Measurements from ENCODE around the gene TCF20.

The TCF20 gene

GRCh38 chr22:42281706-42282251 lies 11.3 kb upstream of the TCF20 start:
- DNase-seq, result no peak

GRCh38 chr22:42281284-42281683 lies 10.8 kb upstream of the TCF20 start:
- DNase-seq, result no peak

- no peak for DNase-seq
Measured at GRCh38 chr22:42280836-42281235, 10.4 kb upstream of the TCF20 start.

GRCh38 chr22:42280140-42280539 lies 9.7 kb upstream of the TCF20 start:
- no peak for DNase-seq

DNA sequence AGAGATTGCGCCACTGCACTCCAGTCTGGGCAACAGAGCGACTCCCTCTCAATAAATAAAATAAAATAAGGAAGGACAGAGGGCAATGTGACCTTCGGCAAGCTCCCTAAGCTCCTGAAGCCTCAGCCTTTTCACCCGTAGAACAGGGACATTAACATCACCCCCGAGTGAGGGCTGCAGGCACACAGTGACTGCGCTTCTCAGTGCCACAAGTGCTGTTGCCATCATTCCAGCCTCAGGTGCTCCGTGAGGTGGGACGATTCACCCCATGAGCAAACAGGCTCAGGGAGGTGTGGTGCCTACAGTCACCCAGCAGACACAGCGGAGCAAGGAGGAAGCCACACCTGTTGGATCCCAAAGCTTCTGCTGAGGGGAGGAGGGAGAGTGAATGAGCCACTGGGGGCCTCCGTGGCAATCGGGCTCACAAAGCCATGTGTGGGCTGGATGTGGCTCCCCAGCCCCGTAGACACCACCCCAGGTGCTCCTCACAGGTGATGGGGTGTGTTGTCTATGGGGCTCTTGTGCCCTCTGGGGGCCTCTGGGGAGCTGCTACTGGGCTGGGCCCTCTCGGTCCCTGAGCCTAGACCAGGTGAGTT lies 9.1 kb upstream of the TCF20 start:
- no peak for DNase-seq

- DNase-seq, result no peak
Measured at GRCh38 chr22:42277988-42278776, 7.7 kb upstream of the TCF20 start.

GRCh38 chr22:42277232-42277753 lies 6.8 kb upstream of the TCF20 start:
- DNase-seq, result no peak

- no peak for DNase-seq
Measured at GRCh38 chr22:42275970-42276369, 5.5 kb upstream of the TCF20 start.

DNA sequence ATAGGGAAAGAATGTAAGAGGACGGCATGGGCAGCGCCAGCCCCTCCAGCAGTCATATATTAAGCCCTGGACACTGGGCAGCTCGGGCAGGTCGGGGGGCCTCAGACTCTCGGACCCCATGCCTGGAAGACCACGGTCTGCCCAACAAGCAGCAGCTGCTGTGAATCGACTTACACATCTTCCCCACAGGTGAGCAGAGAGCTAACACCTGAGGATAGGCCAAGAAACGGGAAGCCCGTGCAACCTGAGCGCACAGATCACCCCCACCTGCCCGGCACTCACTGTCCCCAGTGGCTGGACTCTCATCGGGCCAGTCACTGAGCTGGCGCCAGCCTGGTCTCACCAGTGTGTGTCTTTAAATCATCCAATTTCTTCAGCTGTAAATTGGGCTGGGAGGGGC lies 4.7 kb upstream of the TCF20 start:
- DNase-seq, result no peak

DNA sequence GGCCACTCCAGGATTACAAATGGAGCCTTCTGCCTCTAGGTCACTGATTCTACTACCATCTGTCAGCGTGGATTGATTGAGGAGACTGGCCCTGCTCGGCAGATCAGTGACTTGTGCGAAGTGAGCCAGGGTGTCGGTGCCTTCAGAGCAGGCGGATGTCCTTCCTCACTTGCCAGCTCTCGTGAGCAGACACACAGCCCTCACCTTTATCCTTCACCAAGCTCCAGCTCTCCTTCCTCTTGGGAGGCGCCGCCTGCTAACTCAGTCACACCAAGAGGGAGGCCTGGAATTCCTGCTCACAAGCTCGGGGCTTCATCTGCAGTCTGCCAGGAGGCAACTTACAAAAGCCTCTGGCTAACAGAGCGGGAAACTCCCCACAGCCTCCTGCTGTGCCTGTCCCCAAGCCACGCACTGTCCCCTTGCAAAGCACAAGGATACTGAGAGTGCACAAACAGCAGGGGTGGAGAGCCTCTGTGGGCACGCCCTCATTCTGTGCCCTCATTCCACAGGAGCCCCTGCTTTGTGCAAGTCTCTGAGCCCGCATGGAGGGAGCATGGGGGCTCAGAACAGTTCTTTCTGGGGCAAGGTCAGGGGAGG lies 3.5 kb upstream of the TCF20 start:
- DNase-seq, result no peak

DNA sequence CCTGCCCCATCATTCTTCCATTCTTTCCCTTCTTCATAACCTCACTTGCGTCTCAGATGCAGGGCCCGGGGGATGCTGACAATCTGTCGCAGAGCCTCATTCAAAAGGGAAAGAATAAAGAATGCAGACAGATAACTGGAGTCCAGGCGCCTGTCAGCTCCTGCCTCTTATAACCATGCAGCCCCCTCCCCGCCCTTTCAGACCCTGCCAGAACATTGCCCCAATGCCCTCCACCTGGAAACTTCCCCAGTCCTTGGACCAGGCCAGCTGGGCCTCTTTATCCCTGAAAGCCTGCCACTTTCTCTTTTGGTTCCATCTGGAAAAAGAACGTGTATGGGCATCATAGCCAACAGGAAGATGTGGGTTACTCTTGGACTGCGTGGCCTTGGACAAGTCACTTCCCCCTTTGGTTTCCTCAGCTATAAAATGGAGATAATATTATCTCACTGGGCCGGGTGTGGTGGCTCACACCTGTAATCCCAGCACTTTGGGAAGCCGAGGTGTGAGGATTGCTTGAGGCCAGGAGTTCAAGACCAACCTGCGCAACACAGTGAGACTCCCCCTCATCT lies 2.1 kb upstream of the TCF20 start:
- no peak for DNase-seq

DNA sequence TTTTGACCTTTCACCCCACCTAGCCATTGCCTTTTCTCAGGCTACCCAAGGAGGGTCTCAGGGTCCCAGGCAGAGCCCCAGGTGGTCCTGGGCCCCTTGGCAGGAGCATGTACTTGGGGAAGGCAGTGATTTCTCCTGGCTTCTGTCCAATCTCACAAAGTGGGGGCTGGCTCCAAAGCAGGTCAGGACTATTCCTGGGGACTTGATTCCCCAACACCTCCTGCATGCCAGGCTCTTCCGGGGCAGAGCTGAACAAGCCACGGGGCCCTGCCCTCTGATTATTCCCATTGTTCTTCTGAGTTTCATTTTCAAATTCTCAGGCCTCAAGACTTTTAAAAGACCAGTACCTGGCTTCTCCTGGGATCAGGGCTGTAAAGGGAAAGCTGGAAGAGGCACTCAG lies 1.5 kb upstream of the TCF20 start:
- no peak for DNase-seq

DNA sequence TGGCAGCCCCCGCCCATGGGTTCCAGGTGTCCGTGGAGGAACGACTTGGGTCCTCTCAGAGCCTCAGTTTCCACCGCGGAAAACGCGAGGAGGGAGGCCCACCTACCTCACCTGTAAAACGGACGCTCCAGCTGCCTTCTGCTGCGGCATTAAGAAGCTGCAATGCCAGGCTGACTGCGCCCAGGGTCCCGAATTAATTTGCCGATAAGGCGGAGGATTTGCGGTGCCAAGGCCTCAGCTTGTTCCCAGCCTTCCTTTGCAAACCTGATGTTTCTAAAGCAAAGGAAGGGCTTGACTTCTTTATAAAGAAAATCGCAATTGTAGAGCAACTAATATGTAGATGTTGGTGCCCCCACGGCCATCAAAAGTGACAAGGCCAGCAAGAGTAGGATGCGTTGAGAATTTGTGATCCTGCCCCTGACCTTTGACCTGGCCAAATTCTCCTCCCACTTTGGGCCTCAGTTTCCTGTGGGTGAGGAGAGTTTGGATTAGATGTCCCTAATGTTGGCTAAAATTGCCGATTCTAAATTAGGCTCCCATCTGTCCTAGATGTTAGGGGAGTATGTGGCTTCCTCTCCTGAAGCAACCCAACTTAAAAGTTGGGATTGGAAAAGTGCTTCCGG lies 849 bp upstream of the TCF20 start:
- DNase-seq, result no peak

DNA sequence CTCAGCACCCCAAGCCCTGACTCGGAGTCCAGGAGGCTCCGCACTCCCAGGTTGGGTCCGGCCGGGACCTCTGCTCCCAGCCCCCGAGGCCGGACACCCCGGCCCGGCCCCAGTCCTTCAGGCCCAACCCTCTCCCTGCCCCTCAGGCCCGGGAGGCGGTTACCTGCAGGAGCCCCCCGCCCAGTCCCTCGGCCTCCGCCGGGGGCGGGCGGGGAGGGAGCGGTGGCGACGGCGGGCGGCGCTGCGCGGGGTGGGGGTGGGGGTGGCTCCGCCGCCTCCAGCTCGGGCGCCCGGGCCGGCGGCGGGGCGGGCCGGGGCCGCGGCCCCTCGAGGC lies 310 bp downstream of the TCF20 start:
- DNase-seq, result no peak

DNA sequence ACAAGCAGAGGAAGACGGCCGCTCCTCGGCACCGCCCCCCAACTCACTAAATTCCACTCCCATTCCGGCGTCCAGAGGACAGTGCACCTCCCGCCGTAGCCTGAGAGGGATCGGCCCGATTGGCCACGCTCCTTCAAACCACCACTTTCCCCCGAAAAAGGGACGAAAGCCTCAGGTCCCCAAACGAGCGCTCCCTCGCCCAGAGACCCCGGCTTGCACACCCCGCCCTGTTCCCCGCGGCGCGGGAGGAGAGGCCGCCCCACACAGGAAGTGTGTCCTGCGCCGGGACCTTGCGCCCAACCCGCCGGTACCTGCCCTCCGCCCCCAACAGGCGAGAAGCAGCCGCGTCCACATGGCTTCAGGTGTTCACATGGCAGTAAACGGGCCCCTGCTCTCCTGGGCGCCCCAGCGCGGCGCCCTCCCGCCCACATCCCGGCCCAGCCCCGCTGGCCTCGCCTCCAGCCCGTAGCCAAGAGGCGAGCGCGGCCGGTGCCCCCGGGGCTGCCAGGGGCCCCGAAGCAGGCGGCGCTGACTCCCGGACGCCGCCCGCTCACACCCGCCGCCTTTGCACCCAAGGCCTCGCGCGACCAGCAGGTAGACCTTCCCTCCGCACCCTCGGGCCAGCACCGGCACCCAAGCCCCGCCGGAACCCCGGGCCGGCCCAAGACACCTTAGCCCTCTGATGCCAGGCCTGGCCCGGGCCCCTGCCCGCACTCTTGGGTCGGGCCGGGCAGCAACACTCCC lies 849 bp downstream of the TCF20 start:
- no peak for DNase-seq

DNA sequence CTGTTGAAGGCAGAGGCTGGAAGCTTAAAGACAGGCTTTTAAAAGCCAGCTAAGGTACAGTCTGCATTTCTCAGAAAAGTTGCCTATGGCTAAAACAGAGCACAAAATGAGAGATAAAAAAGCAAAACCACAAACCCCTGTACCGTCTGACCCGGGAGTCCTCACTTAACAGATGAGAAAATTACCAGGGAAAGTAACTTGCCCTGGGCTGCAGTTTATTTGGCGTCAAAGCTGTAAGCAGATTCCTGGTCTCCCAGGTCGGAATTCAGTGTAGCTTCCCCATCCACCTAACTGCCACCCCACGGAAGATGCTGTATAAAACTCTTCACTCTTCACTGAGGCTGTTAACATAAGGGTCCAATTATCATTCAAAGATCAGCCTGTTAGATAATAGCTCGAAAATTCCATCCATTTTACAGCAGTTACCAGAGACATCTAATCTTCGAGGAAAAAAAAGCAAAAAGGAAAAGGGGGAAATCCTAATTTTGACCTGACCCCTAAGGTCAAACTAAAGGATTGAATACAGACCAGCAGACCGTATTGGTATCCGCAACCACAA lies 1.5 kb downstream of the TCF20 start:
- DNase-seq, result no peak

DNA sequence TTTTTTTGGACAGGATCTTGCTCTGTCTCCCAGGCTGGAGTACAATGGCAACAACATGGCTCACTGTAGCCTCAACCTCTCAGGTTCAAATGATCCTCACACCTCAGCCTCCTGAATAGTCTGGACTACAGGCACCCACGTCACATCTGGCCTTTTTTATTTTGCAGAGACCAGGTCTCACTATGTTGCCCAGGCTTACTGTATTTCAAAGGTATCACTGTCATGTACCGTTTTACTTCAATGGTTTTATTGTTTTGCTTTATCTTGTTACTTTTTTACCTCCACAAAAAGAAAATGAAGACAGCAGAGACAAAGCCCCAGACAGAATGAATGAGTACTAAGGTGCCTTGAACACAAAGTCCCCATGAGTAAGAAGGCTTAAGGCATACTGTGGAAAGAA lies 5.1 kb downstream of the TCF20 start:
- no peak for DNase-seq

DNA sequence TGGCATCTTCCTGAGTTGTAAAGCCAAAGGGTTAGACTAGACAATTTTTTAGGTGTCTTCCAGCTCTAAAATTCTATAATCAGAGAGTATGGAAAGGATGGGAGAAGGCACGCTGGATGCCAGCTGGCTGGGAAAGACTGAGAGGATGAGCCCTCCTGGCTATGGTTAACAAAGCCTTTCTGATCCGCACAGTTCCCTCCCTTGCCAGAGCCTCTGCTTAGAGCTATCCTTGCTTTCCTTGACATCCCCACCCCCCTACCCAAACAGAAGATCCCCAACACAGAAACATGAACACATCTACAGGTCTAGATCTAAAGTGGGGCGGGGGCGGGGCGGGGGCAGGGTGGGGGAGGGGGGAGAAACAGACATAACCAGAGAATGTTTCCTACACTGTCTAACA lies 6.5 kb downstream of the TCF20 start:
- no peak for DNase-seq

DNA sequence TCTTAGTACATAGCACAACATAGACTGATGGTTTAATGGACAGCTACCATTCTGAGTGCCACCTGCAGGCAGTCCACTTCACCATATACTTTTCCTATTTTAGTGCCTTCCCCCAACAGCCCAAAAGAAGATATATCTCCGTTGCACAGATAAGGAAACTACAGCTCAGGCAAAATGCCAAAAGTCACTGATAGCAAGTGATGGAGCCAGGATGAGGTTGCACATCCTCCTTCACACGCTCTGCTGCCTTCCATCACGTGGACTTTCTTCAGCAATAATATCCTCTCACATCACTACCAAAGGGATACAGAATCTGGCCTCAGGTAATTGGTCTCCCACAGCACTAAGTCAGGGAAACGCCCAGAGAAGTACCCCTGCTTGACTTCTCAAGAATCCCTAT lies 7.5 kb downstream of the TCF20 start:
- no peak for DNase-seq

DNA sequence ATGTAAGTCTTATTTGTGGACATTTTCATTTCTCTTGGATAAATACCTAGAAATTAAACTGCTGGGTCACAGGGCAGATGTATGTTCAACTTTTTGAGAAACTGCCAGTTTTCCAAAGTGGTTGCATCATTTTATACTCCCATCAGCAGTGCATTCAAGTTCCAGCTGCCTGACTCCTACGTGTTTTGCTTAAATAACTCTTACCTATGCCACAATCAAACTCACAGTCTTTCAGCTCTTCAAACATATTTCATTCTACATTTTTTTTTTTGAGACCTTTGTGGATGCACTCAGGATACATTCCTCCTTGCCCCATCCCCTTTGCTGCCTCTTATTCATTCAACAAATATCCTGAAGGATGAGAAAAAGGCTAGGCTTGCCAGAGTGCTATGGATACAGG lies 9.2 kb downstream of the TCF20 start:
- DNase-seq, result no peak

- DNase-seq, result no peak
Measured at GRCh38 chr22:42258126-42258525, 12.3 kb downstream of the TCF20 start.

GRCh38 chr22:42257386-42257785 lies 13.1 kb downstream of the TCF20 start:
- no peak for DNase-seq
